CD4-positive, alpha-beta T cell (primary cell): Measurements from ENCODE around the gene PRSS53. TPM values are rescaled to one million over a fixed set of nuclear protein-coding genes. Genes with fewer than 3 reads are reported as not detected.

ENCODE experiments used
- ATAC-seq: fragments of 200-7000 bp; cut with Tn5 transposase; one replicate; pipeline ENCODE4 v1.10.0; 2022; ENCODE audit warnings: mild to moderate bottlenecking; ENCODE audit not compliant: poor library complexity
- CTCF ChIA-PET: fragments of 350-600 bp; sonication (Branson Sonifier 250); formaldehyde crosslinking; loops from one replicate; lab custom pipeline; 2021; ENCODE audit warnings: antibody characterized with exemption, inconsistent platforms; lab: Charles Lee
- POLR2A ChIA-PET: fragments of 350-600 bp; sonication (Branson Sonifier 250); formaldehyde crosslinking; loops from one replicate; lab custom pipeline; 2021; ENCODE audit warnings: antibody characterized with exemption, inconsistent platforms; lab: Charles Lee
- DNase-seq, 14 experiments: peaks; one replicate each; pipeline ENCODE4 v3.0.0-alpha.2; 2013 to 2020; ENCODE audit warnings: mixed read lengths in 2 of 14
- H3K27ac ChIP-seq, 2 donors: one replicate each; pipeline versions ENCODE4 v1.5.1 to v1.7.0; 2013; ENCODE audit warnings: low read length in 2 of 2, low read depth in 1 of 2, mild to moderate bottlenecking in 1 of 2
- H3K27me3 ChIP-seq, 2 experiments: 1 replicate in 1 of 2; 2 replicates in 1 of 2; pipeline versions ENCODE4 v1.6.1 to v1.7.0; 2013; ENCODE audit warnings: low read length in 2 of 2, control low read depth in 1 of 2, mild to moderate bottlenecking in 1 of 2, moderate library complexity in 1 of 2; ENCODE audit not compliant: insufficient read depth in 2 of 2, control insufficient read depth in 1 of 2
- H3K36me3 ChIP-seq: one replicate; pipeline ENCODE4 v1.6.1; 2013; ENCODE audit warnings: low read length, control low read depth; ENCODE audit not compliant: insufficient read depth
- H3K4me1 ChIP-seq: one replicate; pipeline ENCODE4 v1.6.1; 2013; ENCODE audit warnings: low read length, control low read depth; ENCODE audit not compliant: insufficient read depth
- H3K4me3 ChIP-seq: one replicate; pipeline ENCODE4 v1.5.1; 2013; ENCODE audit warnings: mild to moderate bottlenecking, low read length, moderate library complexity
- H3K9me3 ChIP-seq, 2 experiments: 1 replicate in 1 of 2; 2 replicates in 1 of 2; pipeline versions ENCODE4 v1.6.1 to v1.7.0; 2013; ENCODE audit warnings: low read length in 2 of 2, mild to moderate bottlenecking in 2 of 2, control low read depth in 1 of 2, moderate library complexity in 1 of 2; ENCODE audit not compliant: control insufficient read depth in 1 of 2, insufficient read depth in 1 of 2
- H3K27ac Mint-ChIP-seq: one replicate; pipeline ENCODE4 v1.8.0; 2020; ENCODE audit warnings: mixed read lengths
- H3K27me3 Mint-ChIP-seq: one replicate; pipeline ENCODE4 v1.8.0; 2021; ENCODE audit warnings: mixed read lengths
- H3K36me3 Mint-ChIP-seq: one replicate; pipeline ENCODE4 v1.8.0; 2021; ENCODE audit warnings: low read depth, mixed read lengths
- H3K4me1 Mint-ChIP-seq: one replicate; pipeline ENCODE4 v1.8.0; 2021; ENCODE audit warnings: low read depth, mixed read lengths
- H3K4me3 Mint-ChIP-seq: one replicate; pipeline ENCODE4 v1.8.0; 2020; ENCODE audit warnings: mild to moderate bottlenecking, mixed read lengths
- H3K9me3 Mint-ChIP-seq: one replicate; pipeline ENCODE4 v1.8.0; 2020; ENCODE audit warnings: mixed read lengths
- intact Hi-C, 2 experiments: fragments of 100-400 bp; cut with DNase I in 1 of 2; cut with micrococcal nuclease in 1 of 2; formaldehyde crosslinking; loops; one replicate each; pipeline versions ENCODE4 v1.15.1 to v1.9.0; 2023 to 2025; cut with DNase I, micrococcal nuclease
- total RNA-seq, 174 experiments: library from RNA in 2 of 174; stranded (reverse) in 2 of 174; gene quantifications; one replicate each; pipeline ENCODE4 v1.2.3 and lab custom pipeline; 2021 to 2026
- TF ChIP-seq, protein P1 (sequence below): fragments of 200-600 bp; IDR thresholded peaks from one replicate; pipeline ENCODE4 v1.8.0; 2022; ENCODE audit warnings: antibody characterized with exemption, mild to moderate bottlenecking

PRSS53 gene
- total RNA-seq, 2 experiments from 2014 or later: 3.5 to 3.9 TPM

GRCh38 chr16:31133046-31133501 is 44.3 kb upstream of the PRSS53 start:
- H3K36me3 Mint-ChIP-seq: peaks cover 45% of the 10 kb centered on the region
- DNase-seq (no peak), ATAC-seq (no peak)
- no peaks in the 10 kb centered on the region for H3K4me1 Mint-ChIP-seq
- peak overlapping the region; percentile 44 for H3K27ac Mint-ChIP-seq
- TF ChIP-seq, protein P1, sequence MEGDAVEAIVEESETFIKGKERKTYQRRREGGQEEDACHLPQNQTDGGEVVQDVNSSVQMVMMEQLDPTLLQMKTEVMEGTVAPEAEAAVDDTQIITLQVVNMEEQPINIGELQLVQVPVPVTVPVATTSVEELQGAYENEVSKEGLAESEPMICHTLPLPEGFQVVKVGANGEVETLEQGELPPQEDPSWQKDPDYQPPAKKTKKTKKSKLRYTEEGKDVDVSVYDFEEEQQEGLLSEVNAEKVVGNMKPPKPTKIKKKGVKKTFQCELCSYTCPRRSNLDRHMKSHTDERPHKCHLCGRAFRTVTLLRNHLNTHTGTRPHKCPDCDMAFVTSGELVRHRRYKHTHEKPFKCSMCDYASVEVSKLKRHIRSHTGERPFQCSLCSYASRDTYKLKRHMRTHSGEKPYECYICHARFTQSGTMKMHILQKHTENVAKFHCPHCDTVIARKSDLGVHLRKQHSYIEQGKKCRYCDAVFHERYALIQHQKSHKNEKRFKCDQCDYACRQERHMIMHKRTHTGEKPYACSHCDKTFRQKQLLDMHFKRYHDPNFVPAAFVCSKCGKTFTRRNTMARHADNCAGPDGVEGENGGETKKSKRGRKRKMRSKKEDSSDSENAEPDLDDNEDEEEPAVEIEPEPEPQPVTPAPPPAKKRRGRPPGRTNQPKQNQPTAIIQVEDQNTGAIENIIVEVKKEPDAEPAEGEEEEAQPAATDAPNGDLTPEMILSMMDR: no peak
- intact Hi-C loops: no loop called here
- H3K4me3 Mint-ChIP-seq: no peak overlapping the region
- POLR2A ChIA-PET: interaction anchor here (0.8 kb wide), 1 partner anchor 9 kb away, joined by 5 read pairs; no protein-coding TSS in a partner anchor
- no peaks in the 10 kb centered on the region for H3K27me3 Mint-ChIP-seq
- Histone ChIP-seq H3K4me1 (peaks cover 13% of the 10 kb centered on the region), H3K27me3 (no peaks in the 10 kb centered on the region), H3K27ac (no peak overlapping the region), H3K9me3 (no peaks in the 10 kb centered on the region), H3K4me3 (no peak overlapping the region), H3K36me3 (peaks cover 41% of the 10 kb centered on the region)
- CTCF ChIA-PET: no interaction called here
- H3K9me3 Mint-ChIP-seq: no peaks in the 10 kb centered on the region

GRCh38 chr16:31132303-31132979 is 43.7 kb upstream of the PRSS53 start:
- H3K27ac ChIP-seq: no peak overlapping the region
- no peaks in the 10 kb centered on the region for H3K27me3 Mint-ChIP-seq
- no peaks in the 10 kb centered on the region for H3K9me3 ChIP-seq
- ATAC-seq (peak; percentile 15), DNase-seq (no peak)
- no peaks in the 10 kb centered on the region for H3K9me3 Mint-ChIP-seq
- no peak overlapping the region for H3K4me3 ChIP-seq
- H3K4me1 ChIP-seq: peaks cover 17% of the 10 kb centered on the region
- H3K27me3 ChIP-seq: no peaks in the 10 kb centered on the region
- TF ChIP-seq, protein P1: no peak
- H3K36me3 Mint-ChIP-seq: peaks cover 52% of the 10 kb centered on the region
- no peaks in the 10 kb centered on the region for H3K4me1 Mint-ChIP-seq
- ChIA-PET CTCF (no interaction called here), POLR2A (interaction anchor here (0.8 kb wide), 1 partner anchor 9 kb away, joined by 5 read pairs; no protein-coding TSS in a partner anchor)
- H3K4me3 Mint-ChIP-seq: no peak overlapping the region
- peak overlapping the region; percentile 44 for H3K27ac Mint-ChIP-seq
- intact Hi-C loops: no loop called here
- peaks cover 48% of the 10 kb centered on the region for H3K36me3 ChIP-seq

- Mint-ChIP-seq H3K27ac (no peak overlapping the region), H3K36me3 (peaks cover 57% of the 10 kb centered on the region), H3K4me1 (no peaks in the 10 kb centered on the region), H3K27me3 (no peaks in the 10 kb centered on the region), H3K4me3 (no peak overlapping the region), H3K9me3 (no peaks in the 10 kb centered on the region)
- no peak overlapping the region for H3K4me3 ChIP-seq
- H3K4me1 ChIP-seq: peaks cover 17% of the 10 kb centered on the region
- no peak for DNase-seq
- ATAC-seq: no peak
- ChIA-PET CTCF (no interaction called here), POLR2A (interaction anchor here (1.5 kb wide), 1 partner anchor 10 kb away, joined by 7 read pairs; no protein-coding TSS in a partner anchor)
- H3K27me3 ChIP-seq: no peaks in the 10 kb centered on the region
- H3K9me3 ChIP-seq: no peaks in the 10 kb centered on the region
- H3K27ac ChIP-seq: no peak overlapping the region
- TF ChIP-seq, protein P1: no peak
- intact Hi-C loops: no loop called here
- H3K36me3 ChIP-seq: peaks cover 53% of the 10 kb centered on the region
Measured at GRCh38 chr16:31131841-31132271, 43.1 kb upstream of the PRSS53 start.
